Fibroblast of mammary gland (primary cell): ENCODE data around the gene RPTOR.

ENCODE experiments used
- DNase-seq: peaks from one replicate; pipeline ENCODE4 v3.0.0-alpha.2; 2010; ENCODE audit warnings: low read depth
- H3K4me3 ChIP-seq: 2 replicates; pipeline ENCODE4 v1.5.1; 2011; ENCODE audit warnings: low read depth, mild to moderate bottlenecking, low read length, moderate library complexity; ENCODE audit not compliant: control insufficient read depth
- CTCF ChIP-seq: conservative IDR thresholded peaks from 2 replicates; pipeline ENCODE4 v1.5.1; 2011; ENCODE audit warnings: low read depth, low read length, inconsistent platforms; ENCODE audit not compliant: control insufficient read depth, insufficient read depth

RPTOR gene

GRCh38 chr17:80647746-80648145, 103.1 kb downstream of the RPTOR start:
- TF ChIP-seq CTCF: no peak
- no peak overlapping the region for H3K4me3 ChIP-seq
- DNase-seq: peak; percentile 97

- DNase-seq: peak; percentile 15
- TF ChIP-seq CTCF: no peak
- no peak overlapping the region for H3K4me3 ChIP-seq
Observed at GRCh38 chr17:80649200-80649644, 104.6 kb downstream of the RPTOR start.

- no peak overlapping the region for H3K4me3 ChIP-seq
- DNase-seq: peak; percentile 97
- TF ChIP-seq CTCF: peak; percentile 36
Observed at GRCh38 chr17:80649672-80650330, 105.2 kb downstream of the RPTOR start.

GRCh38 chr17:80650331-80650672, 105.7 kb downstream of the RPTOR start:
- H3K4me3 ChIP-seq: no peak overlapping the region
- no peak for TF ChIP-seq CTCF
- DNase-seq: no peak

- no peak for TF ChIP-seq CTCF
- DNase-seq: no peak
Observed at GRCh38 chr17:80650751-80651518, 106.3 kb downstream of the RPTOR start.

GRCh38 chr17:80652756-80653330, 108.2 kb downstream of the RPTOR start:
- DNase-seq: peak; percentile 33
- TF ChIP-seq CTCF: no peak
- H3K4me3 ChIP-seq: no peak overlapping the region

More at GRCh38 chr17:80650751-80651518, 106.3 kb downstream of the RPTOR start:
- H3K4me3 ChIP-seq: no peak overlapping the region
